Measurements from ENCODE around the gene CYP24A1.
"Not testable (repeated sequence)": the region's sequence is repeated elsewhere in the genome, so short reads cannot be mapped to it uniquely, and the experiment has no call there.

CYP24A1 gene

GRCh38 chr20:54134445-54135220 lies 39.2 kb downstream of the CYP24A1 start:
- DNase-seq (ENCODE audit: low read depth, low spot score), result no peak

DNA sequence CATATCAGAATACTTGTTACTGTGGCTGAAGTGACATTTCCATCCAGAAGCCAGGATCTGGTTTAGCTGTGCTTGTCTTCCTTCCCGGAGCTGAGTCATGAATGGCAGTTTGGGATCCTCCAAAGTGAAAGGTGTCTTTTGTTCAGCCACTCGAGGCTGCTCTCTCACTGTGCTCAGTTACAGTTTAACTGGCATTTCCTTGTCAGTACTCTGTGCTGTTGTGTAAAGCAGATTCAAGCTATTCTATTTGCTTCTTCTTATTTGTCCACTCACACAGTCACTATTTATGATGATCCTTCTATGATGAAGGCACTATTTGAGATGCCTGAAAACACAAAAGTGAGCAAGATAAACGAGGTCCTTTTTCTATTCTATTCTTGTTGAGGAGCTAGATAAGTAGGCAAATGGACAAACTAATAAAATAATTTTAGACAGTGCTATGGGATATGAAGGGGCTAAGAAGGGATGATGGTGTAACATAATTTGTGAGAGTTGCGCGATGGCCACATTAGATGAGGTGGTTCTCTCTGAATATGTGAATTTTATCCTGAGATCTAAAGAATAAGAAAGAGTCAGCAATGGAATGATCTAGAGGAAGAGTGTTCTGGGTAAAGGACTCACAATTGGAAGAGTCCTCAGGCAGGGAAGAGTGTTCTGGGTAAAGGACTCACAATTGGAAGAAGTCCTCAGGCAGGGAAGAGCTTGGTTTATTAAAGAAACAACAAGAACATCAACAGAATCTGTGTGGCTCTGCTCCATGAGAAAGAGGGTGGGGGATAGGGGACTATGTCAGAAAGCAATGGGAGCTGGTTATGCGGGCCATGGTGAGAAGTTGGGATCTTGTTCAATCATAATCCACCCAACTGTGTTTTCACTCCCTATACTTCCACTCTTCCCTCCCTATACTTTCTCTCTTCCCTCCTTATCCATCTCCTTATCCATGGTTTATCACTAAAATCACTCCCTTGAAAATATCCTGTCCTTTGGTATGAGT lies 40.1 kb downstream of the CYP24A1 start:
- no peak for DNase-seq (ENCODE audit: low read depth, low spot score)

DNA sequence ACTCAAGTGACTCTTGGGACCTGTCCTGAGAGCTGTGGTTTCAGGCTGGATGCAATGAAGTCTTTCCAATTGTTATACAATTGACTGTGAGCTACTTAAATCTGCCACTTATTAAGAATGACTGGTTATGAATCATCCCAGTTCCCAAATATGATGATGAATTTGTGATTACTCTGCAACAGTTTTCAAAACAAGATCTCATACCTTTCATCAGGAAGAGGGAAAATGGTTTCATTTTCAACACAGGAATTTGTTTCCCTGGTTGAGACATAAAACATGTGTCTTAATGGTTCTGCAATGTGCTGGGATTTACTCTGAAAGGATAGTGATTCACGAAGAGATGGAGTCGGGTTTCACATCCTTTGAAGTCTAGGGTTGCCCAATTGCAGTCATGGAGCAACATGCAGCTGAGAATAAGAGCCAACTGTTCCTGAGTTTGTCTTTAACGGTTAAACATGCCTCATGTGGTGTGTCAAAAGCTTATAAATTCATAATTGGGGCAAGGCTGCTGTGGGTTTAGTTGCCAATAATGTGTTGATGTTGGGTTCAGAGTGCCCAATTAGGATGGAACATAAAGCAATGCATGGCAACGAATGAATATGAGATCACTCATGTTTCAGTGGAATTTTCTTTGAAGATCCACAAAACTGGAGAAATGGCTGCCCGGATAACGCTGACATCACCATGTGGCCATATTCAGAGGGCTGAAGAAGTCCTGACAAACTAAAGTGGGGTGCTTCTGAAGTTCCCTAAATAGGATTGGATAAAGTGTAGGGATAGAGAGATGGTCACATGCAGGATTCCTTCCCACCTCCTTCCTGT lies 41.0 kb downstream of the CYP24A1 start:
- DNase-seq (ENCODE audit: low read depth, low spot score), result no peak

GRCh38 chr20:54131675-54132611 lies 41.8 kb downstream of the CYP24A1 start:
- no peak for DNase-seq (ENCODE audit: low read depth, low spot score)

DNA sequence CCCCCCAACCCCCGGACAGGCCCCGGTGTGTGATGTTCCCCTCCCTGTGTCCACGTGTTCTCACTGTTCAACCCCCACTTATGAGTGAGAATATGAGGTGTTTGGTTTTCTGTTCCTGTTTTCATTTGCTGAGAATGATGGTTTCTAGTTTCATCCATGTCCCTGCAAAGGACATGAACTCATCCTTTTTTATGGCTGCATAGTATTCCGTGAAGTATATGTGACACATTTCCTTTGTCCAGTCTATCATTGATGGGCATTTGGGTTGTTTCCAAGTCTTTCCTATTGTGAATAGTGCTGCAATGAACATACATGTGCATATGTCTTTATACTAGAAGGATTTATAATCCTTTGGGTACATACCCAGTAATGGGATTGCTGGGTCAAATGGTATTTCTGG lies 42.7 kb downstream of the CYP24A1 start:
- not testable (repeated sequence) for DNase-seq (ENCODE audit: low read depth, low spot score)

GRCh38 chr20:54129350-54129749 lies 44.4 kb downstream of the CYP24A1 start:
- no peak for DNase-seq (ENCODE audit: low read depth, low spot score)

DNA sequence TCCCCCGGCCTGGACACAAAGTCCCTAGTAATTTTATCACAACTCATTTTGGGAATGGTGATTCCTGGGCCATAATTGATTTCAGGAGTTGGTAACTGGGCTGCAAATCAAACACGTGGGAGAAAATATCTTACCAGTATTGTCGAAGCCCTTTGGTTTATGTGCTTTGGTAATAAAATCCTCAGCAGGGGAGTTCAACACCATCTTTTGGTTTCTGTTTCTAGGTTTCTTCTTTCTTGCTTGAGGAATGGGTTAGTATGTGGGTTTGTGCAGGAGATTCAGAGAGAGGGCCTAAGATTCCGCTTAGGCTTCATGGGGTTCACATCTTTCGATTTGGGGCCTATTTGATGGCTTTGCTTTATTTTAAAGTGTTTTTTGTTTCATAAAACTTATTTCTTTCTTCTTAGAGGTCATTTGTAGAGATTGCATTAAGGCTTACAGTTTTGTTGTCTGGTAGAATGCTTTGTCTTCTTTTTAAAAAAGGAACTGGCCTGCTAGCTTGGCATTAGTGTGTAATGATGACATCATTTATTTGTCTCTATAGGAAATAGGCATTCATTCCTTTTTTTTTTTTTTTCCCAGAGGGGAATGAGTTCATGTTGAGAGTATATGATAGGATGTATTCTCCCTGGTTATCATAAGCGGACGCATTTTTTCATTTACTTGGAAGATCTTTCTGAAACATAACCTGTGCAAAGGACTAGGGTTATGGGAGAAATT lies 45.8 kb downstream of the CYP24A1 start:
- no peak for DNase-seq (ENCODE audit: low read depth, low spot score)

DNA sequence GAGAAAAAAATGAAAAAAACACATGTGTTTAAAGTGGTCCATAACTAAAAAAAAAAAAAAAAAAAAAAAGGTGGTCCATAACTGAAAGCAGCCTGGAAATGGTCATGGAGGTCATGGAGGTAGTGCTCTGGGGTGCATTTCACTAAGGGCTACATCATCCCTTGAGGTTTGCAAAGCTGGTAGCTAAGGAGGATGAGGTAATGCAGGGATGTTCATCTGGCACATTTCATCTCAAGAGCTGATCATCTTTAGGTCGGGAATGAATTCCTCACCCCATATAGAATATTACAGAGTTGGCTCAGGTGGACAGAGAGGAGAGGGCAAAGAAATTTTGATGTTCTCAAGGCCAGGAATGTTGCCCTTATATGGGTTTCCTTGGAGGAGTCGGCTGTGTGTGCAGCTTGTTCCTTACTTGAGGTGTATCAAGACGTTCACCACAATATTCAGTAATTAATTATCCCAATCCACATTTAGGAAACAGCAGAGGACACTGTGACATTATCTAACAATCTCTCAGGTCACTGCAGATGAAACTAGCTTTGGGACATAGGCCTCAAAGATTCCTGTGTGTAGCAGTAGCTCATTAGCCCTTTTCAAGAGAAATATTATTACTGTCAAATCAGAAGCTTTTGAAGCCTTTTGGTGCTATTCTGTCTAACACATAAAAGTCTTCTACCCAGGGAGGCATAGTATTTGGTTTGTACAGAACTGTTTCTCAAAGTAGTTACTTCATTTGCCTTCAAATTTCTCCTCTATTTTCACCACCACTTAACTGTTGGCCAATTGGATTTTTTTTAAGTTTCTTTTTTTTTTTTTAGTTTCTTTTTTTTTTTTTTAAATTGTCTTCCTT lies 46.8 kb downstream of the CYP24A1 start:
- DNase-seq (ENCODE audit: low read depth, low spot score), result no peak

DNA sequence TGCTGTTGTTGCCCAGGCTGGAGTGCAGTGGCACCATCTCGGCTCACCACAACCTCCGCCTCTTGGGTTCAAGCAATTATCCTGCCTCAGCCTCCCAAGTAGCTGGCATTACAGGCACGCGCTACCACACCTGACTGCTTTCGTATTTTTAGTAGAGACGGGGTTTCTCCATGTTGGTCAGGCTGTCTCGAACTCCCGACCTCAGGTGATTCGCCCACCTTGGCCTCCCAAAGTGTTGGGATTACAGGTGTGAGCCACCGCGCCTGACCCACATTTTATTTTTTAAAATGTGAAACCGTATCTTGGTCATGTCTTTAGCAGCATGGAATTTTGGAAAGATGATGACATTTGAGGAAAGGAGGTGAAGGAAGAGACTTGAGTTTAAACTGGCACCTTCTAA lies 47.5 kb downstream of the CYP24A1 start:
- DNase-seq (ENCODE audit: low read depth, low spot score), result not testable (repeated sequence)

DNA sequence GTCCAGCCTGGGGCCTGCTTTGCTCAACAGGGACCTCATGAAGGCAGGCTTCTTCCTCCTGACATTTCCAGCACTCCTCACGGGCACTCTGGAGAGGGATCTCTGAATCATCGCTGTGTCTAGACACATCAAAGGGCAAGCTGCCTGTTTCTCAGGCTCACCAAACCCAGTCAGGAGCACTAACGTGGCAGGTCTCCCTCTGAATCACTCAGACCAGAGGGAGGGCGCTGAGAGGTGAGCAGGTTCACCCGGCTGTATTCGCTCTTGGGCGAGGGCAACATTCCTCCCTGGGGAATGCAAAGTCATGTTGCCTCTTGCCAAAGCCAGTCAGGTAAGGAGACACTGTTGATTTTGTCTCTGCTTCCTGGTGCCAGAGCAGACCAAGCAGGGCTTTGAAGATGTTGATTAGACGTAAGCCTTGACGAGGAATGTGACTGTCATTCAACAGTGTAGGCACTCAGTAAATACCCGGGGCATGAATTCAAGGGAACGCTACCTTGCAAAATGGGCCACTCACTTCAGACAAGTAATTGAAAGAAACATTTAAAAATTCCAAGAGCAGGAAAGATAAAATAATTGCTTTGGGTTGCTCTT lies 50.1 kb downstream of the CYP24A1 start:
- DNase-seq (ENCODE audit: low read depth, low spot score), result no peak

GRCh38 chr20:54122681-54123586 lies 50.9 kb downstream of the CYP24A1 start:
- no peak for DNase-seq (ENCODE audit: low read depth, low spot score)

DNA sequence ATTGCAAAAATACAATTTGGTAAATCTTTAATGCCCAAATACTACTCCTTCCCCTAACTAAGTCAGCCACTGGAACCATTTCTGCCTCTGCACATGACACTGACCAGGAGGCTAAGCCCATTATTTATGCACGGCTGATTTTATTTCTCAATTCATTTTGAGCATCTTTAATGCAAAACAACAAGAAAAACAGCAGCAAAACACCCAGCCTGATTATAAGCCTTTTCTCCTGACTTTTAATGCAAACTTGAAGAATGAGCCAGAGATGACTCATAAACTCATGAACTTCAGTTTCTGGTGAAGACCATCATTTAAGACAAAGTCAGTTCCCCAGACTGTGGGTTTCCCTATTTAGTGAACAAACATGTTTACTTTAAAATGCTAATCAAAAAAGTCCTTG lies 51.6 kb downstream of the CYP24A1 start:
- DNase-seq (ENCODE audit: low read depth, low spot score), result no peak

DNA sequence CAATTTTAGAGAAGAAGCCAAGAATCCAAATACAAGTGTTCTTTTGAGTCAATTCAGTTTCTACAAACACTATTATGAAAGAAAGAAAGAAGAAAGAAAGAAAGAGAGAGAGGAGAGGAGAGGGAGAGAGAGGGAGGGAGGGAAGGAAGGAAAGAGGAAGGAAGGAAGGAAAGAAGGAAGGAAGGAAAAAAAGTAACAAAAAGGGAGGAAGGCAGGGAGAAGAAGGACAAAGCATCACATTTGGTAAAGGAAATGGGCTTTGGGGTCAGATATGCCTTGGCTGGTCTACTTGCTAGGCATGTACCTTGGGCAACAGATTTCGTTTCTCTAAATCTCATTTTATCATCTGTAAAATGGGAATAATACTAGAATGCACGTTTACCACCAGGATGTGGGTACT lies 54.0 kb downstream of the CYP24A1 start:
- DNase-seq (ENCODE audit: low read depth, low spot score), result no peak

GRCh38 chr20:54118220-54119001 lies 55.4 kb downstream of the CYP24A1 start:
- no peak for DNase-seq (ENCODE audit: low read depth, low spot score)

DNA sequence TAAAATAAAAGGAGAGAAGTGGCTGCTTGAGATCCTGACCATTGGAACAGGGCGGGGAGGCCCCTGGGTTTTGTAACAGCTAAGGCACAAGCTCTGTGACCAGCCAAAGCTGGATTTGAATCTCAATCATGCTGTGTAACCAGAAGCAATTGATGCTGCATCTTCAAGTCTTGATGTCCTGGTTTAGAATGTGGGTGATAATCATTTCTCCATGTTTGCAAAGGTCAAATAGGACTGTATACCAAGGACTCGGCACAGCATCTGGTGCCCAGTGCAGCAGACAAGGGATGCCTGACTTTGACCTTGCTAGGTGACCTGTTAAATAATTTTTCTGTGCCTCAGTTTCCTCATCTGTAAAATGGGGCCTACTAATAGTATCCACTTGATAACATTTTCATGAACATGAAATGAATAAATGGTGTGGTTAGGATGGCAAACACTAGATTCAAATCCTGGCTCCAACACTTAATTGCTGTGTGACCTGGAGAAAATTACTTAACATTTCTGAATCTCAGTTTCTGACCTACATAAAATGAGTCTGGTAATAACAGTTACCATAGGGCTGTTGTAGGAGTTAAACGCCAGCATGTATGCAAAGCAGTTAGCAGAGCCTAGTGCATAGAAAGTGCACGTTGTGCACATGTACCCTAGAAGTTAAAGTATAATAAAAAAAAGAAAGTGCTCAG lies 57.1 kb downstream of the CYP24A1 start:
- DNase-seq (ENCODE audit: low read depth, low spot score), result no peak

GRCh38 chr20:54115172-54115854 lies 58.5 kb downstream of the CYP24A1 start:
- DNase-seq (ENCODE audit: low read depth, low spot score), result no peak
